ENCODE data around the gene CCDC85B. TPM values are rescaled to one million over a fixed set of nuclear protein-coding genes. Genes with fewer than 3 reads are reported as not detected.

CCDC85B gene
- total RNA-seq, 1 donor from 2014 or later = 76.4 TPM

- DNase-seq (ENCODE audit: low read depth) = no peak
Measured at GRCh38 chr11:65903715-65904114, 13.2 kb downstream of the CCDC85B start.

GRCh38 chr11:65906602-65907001, 16.1 kb downstream of the CCDC85B start:
- DNase-seq (ENCODE audit: low read depth) = no peak

- no peak for DNase-seq (ENCODE audit: low read depth)
Measured at GRCh38 chr11:65907878-65908277, 17.4 kb downstream of the CCDC85B start.

GRCh38 chr11:65911682-65912568, 21.5 kb downstream of the CCDC85B start:
- peak; percentile 76 for DNase-seq (ENCODE audit: low read depth)

- peak; percentile 69 for DNase-seq (ENCODE audit: low read depth)
Measured at GRCh38 chr11:65912845-65913244, 22.4 kb downstream of the CCDC85B start.

GRCh38 chr11:65915101-65915820, 24.8 kb downstream of the CCDC85B start:
- DNase-seq (ENCODE audit: low read depth) = peak; percentile 66

- peak; percentile 96 for DNase-seq (ENCODE audit: low read depth)
Measured at GRCh38 chr11:65915821-65916251, 25.4 kb downstream of the CCDC85B start.

- DNase-seq (ENCODE audit: low read depth) = no peak
Measured at GRCh38 chr11:65916391-65916790, 25.9 kb downstream of the CCDC85B start.

- no peak for DNase-seq (ENCODE audit: low read depth)
Measured at GRCh38 chr11:65917077-65917433, 26.6 kb downstream of the CCDC85B start.

GRCh38 chr11:65917434-65918210, 27.1 kb downstream of the CCDC85B start:
- peak; percentile 39 for DNase-seq (ENCODE audit: low read depth)

- no peak for DNase-seq (ENCODE audit: low read depth)
Measured at GRCh38 chr11:65918211-65919140, 28.0 kb downstream of the CCDC85B start, which contains the start of gene C11orf68. TSS of gene C11orf68 (minus strand) at chr11:65919062. CDS start at chr11:65919031, 31 bp downstream.

- peak; percentile 98 for DNase-seq (ENCODE audit: low read depth)
Measured at GRCh38 chr11:65919141-65919572, 28.7 kb downstream of the CCDC85B start, which contains the start of gene DRAP1. TSS of gene DRAP1 (plus strand) at chr11:65919426. CDS start at chr11:65919502, 76 bp downstream.

- DNase-seq (ENCODE audit: low read depth) = no peak
Measured at GRCh38 chr11:65919573-65920371, 29.3 kb downstream of the CCDC85B start.

- DNase-seq (ENCODE audit: low read depth) = no peak
Measured at GRCh38 chr11:65920372-65920802, 29.9 kb downstream of the CCDC85B start.

GRCh38 chr11:65921033-65921555, 30.6 kb downstream of the CCDC85B start:
- DNase-seq (ENCODE audit: low read depth) = no peak

- no peak for DNase-seq (ENCODE audit: low read depth)
Measured at GRCh38 chr11:65921876-65922275, 31.4 kb downstream of the CCDC85B start.

GRCh38 chr11:65922565-65922964, 32.1 kb downstream of the CCDC85B start:
- DNase-seq (ENCODE audit: low read depth) = no peak

GRCh38 chr11:65925397-65925796, 34.9 kb downstream of the CCDC85B start:
- DNase-seq (ENCODE audit: low read depth) = no peak

GRCh38 chr11:65927904-65928397, 37.5 kb downstream of the CCDC85B start:
- no peak for DNase-seq (ENCODE audit: low read depth)
